ENCODE data around the gene FNBP1L.

DNA sequence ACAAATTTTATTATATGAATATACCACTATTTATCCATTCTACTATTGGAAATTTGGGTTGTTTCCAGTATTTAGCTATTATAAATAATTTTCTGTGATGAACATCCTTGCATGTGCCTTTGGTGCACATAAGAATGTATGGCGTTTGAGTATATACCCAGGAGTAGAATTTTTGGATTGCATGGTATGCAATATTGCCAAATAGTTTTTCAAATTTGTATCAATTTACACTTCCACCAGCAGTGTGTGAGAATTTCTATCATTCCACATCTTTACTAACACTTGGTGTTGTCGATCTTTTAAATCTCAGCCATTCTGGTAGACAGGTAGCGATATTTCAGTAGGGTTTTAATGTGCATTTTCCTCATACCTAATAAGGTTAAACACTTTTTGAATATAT lies 9.2 kb upstream of the FNBP1L start:
- TF ChIP-seq, protein P1, sequence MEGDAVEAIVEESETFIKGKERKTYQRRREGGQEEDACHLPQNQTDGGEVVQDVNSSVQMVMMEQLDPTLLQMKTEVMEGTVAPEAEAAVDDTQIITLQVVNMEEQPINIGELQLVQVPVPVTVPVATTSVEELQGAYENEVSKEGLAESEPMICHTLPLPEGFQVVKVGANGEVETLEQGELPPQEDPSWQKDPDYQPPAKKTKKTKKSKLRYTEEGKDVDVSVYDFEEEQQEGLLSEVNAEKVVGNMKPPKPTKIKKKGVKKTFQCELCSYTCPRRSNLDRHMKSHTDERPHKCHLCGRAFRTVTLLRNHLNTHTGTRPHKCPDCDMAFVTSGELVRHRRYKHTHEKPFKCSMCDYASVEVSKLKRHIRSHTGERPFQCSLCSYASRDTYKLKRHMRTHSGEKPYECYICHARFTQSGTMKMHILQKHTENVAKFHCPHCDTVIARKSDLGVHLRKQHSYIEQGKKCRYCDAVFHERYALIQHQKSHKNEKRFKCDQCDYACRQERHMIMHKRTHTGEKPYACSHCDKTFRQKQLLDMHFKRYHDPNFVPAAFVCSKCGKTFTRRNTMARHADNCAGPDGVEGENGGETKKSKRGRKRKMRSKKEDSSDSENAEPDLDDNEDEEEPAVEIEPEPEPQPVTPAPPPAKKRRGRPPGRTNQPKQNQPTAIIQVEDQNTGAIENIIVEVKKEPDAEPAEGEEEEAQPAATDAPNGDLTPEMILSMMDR (conservative IDR thresholded peaks at IDR 0.05; ENCODE audit: low read length) = no peak
- TF ChIP-seq EZH2phosphoT487 (IDR thresholded peaks at IDR 0.05; ENCODE audit: borderline replicate concordance) = no peak

Data from Loucy (cell line).